Measurements from ENCODE around the gene COMMD7.
"Not testable (repeated sequence)": the region's sequence is repeated elsewhere in the genome, so short reads cannot be mapped to it uniquely, and the experiment has no call there.

Gene COMMD7

GRCh38 chr20:32728435-32728834, 14.8 kb downstream of the COMMD7 start:
- DNase-seq (ENCODE audit: low read depth in 2 of 2), result not testable (repeated sequence)

DNA sequence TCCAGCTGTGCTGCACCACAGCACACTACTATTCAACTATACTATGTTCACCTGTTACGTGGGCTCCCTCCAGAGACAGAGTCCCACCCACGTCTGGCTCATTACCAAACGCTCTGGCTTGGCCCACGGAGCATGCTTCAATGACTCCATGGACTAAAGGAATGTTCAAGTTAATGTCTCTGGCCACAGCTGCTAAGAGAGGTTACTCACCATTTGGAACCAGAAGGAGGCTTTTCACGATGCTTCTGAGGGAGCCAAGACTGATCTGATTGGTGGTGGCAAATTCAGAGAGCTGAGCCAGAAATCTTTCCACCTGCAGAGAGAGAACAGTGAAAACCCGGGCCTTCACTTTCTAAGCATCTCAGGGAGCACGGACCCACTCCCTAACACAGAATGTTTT, 15.6 kb downstream of the COMMD7 start:
- no peak for DNase-seq (ENCODE audit: low read depth in 2 of 2)

GRCh38 chr20:32718749-32719348, 24.4 kb downstream of the COMMD7 start:
- DNase-seq (ENCODE audit: low read depth in 2 of 2), result no peak

GRCh38 chr20:32711346-32711745, 31.9 kb downstream of the COMMD7 start:
- no peak for DNase-seq (ENCODE audit: low read depth in 2 of 2)

- no peak for DNase-seq (ENCODE audit: low read depth in 2 of 2)
Measured at GRCh38 chr20:32709632-32710121, 33.6 kb downstream of the COMMD7 start.

DNA sequence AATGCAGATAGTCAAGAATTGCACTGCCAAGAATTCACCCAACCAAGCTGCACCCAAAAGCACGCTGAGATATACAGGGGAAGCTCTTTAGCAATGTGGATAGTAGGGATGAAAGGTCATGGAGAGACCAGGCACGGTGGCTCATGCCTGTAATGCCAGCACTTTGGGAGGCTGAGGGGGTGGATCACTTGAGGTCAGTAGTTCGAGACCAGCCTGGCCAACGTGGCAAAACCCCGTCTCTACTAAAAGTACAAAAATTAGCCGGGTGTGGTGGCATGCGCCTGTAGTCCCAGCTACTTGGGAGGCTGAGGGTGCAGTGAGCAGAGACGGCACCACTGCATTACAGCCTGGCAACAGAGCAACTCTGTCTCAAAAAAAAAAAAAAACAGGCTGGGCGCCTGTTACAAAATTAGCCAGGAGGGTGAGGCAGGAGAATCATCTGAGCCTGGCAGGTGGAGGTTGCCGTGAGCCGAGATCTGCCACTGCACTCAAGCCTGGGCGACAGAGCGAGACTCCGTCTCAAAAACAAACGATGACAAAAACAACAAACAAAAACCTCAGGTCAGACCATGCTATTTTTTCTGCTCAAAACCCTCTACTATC, 34.1 kb downstream of the COMMD7 start:
- DNase-seq (ENCODE audit: low read depth in 2 of 2), result not testable (repeated sequence)

GRCh38 chr20:32707691-32708581, 35.3 kb downstream of the COMMD7 start:
- no peak for DNase-seq (ENCODE audit: low read depth in 2 of 2)

DNA sequence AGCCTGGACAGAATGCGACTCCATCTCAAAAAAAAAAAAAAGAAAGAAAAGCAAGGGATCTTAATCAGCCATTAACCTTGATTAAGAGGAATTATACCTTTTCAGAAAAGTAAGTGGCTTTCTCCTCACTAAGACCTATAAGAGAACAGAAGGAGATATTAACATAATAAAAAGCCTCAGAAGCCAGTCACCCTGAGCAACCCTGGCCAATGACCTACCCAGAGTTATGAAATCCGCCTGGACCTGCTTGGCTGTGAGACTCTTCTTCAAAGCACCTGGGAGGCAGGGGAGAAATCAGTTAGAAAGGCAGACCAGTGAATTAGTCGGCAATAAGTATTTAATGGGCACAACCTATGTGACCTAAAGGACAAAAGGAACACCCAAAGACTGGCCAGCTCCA, 36.8 kb downstream of the COMMD7 start:
- no peak for DNase-seq (ENCODE audit: low read depth in 2 of 2)

DNA sequence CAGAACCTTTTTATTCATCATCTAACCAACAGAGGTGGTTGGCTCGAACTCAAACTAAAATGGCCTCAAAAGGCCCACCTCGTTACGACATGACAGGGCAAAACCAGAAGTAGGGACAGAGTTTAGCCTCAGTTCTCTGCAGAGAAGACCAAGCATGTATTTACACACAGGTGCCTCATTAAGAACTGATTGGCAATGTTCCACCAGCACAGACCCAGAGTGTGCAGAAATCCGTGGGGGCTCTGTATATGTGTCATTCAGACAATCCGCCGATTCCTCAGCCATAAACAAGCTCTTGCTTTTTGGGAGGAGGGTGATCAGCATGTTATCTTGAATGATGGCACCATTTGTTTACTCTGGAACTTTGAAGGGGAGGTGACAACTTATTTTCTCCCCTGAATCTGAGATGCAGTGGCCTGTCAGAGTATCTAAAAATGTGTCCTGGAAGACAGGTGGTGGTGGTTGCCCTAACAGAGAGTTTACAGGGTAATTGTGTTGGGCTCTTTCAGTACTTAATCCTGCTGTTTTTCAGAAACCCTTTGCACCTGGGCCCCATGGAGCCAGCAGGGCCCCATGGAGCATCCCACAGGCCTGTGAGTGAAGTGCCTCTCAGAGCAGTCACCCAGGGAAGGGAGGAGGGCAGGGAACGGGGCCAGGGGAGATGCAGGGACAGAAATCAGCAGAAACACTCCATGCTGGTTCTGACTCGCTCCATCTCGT, 40.4 kb downstream of the COMMD7 start:
- DNase-seq (ENCODE audit: low read depth in 2 of 2), result no peak

GRCh38 chr20:32697608-32698007, 45.7 kb downstream of the COMMD7 start:
- DNase-seq (ENCODE audit: low read depth in 2 of 2), result no peak

DNA sequence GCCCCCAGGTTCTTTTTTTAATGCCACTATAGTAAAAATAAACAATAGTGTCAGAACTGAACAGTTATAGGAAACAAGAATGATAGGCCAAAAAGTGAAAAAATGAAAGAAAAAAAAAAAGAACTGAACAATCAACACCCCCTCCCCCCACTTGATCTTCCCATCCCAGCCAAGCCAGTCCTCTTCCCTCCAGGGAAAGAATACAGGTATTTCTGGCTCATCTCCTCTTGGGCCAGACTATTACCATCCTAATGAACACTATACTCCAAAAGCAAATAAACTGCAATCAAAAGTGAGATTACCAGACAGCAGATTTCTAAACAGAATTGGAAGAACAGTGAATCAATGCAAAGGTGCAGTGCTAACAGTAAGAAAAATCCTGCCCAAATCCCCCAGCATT, 48.2 kb downstream of the COMMD7 start:
- DNase-seq (ENCODE audit: low read depth in 2 of 2), result no peak

- not testable (repeated sequence) for DNase-seq (ENCODE audit: low read depth in 2 of 2)
Measured at GRCh38 chr20:32688966-32689365, 54.3 kb downstream of the COMMD7 start.

GRCh38 chr20:32687180-32687532, 56.1 kb downstream of the COMMD7 start:
- no peak for DNase-seq (ENCODE audit: low read depth in 2 of 2)

DNA sequence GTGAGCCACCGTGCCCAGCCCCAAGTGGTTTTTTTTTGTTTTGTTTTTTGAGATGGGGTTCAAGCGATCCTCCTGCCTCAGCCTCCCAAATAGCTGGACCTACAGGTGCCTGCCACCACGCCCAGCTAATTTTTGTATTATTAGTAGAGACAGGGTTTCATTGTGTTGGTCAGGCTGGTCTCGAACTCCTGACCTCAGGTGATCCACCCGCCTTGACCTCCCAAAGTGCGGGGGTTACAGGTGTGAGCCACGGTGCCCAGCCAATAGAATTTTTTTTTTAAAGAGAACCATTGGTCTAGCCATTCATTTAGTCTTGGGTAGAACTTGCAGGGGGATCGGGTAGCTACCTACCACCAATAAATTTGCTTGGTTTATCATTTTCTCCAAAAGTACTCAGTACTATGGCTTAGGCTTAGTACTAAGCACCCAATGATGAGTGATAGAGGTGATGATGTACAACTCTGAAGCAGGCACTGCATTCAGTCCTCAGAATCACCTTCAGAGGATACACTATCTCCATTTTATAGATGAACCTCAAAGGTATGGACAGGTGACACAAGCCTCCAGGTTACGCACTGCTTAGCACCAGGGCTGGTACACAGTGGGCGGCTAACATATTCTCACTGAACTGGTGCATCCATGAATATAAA, 56.6 kb downstream of the COMMD7 start:
- no peak for DNase-seq (ENCODE audit: low read depth in 2 of 2)

DNA sequence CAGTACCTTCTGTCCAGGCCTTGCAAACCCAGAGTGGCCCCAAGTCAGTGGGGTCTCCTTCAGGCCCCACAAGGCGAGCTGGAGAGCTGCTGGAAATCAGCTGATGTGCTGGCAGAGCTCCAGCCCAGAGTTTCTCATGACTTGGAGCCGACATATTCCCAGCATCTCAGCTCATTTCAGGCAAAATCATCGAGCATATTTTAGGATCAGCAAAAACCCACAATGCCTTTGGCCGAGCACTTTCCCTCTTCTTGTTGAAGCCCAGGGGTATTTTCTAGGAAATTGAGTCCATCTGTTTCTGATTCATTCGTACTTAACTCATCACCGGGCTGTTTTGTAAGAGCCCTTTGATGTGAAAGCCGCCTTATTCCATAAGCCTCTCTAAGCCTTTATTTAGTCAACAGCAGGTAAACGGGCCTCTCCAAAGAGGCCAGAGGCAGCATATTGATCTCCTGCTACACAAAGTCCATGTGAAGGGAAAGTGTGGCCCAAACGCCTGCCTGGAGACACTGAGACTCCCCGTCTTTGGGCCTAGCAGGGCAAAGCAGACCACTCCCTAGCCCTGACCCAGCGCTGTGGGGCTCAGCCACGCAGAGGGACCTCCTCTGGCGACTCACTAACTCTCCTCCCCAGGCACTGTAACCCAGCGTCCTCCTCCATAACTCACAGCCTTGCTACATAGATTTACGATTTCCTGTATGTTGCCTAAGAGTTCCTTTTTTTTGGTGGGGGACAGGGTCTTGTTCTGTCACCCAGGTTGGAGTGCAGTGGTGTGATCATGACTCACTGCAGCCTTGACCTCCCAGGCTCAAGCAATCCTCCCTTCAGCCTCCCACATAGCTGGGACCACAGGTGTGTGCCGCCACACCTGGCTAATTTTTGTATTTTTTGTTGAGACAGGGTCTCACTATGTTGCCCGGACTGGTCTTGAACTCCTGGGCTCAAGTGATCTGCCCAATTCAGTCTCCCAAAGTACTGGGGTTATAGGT, 57.4 kb downstream of the COMMD7 start:
- DNase-seq (ENCODE audit: low read depth in 2 of 2), result no peak

GRCh38 chr20:32682508-32682987, 60.7 kb downstream of the COMMD7 start:
- no peak for DNase-seq (ENCODE audit: low read depth in 2 of 2)

GRCh38 chr20:32681175-32682084, 61.8 kb downstream of the COMMD7 start:
- DNase-seq (ENCODE audit: low read depth in 2 of 2), result no peak

GRCh38 chr20:32680544-32681174, 62.6 kb downstream of the COMMD7 start:
- DNase-seq (ENCODE audit: low read depth in 2 of 2), result no peak

DNA sequence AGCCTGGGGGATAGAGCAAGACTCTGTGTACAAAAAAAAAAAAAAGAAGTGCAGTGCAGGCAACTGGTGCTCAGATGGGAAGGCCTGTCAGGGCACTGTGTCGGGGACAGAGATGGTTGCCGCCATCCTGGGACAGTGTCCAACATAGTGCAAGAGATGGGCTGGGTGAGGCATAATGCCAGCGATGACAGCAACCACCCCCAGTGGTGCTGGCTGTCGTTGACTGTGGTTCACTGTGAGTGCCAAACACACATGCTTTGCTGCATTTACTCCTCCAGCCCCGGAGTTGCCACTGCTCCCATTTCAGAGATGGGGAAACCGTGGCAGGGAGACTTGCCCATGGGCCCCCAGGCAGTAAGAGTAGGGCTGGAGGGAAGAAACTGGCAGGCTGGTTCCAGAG, 64.3 kb downstream of the COMMD7 start:
- no peak for DNase-seq (ENCODE audit: low read depth in 2 of 2)

Measured in stimulated activated CD8-positive, alpha-beta memory T cell treated with anti-CD3 and anti-CD28 coated beads, Interleukin-2, amount 100 ng/mL, for 48 hours (primary cell).